ENCODE data around the gene CDK15. TPM values are rescaled to one million over a fixed set of nuclear protein-coding genes. Genes with fewer than 3 reads are reported as not detected.
"Not testable (repeated sequence)": the region's sequence is repeated elsewhere in the genome, so short reads cannot be mapped to it uniquely, and the experiment has no call there.

CDK15 gene
- total RNA-seq, 2 experiments from 2014 or later: not detected

DNA sequence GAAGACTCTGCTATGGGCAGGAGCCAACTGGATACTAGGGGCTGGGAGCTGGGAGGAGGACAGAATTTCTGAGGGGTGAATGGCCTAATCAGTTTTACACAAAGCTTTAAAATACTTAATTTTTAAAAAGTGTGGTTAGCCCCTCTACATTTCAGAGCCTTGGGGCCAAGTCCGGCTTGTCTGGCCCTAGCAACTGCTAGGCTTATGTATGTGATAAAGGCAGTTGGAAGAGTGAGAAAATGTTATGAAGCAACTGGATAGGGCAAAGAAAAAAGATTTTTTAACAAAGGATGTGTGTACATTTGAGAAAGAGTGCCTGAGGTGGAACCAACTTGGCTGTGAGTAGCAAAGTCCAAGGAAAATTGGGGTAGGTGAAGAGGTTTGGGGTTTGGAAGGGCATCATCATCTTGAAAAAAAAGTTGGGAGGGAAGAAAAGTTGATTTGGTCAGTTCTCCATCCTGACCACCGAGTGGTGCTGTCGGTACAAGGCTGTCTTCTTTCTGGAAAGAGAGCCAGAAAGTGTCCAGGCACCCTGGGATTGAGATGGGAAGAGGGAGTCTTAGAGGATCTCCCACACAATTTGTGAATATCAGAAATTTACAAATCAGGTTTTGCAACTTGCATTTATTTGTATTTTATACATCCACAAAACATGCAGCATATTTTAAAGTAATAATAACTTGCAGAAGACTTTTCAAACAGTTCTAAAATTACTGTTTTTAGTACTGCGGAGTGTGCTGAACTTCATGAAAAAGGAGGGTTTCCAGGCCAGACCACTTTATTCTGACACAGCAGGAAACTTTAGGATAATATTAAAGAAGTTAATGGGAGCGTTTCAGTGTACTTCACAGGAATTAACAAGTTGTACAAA, 10.5 kb upstream of the CDK15 start:
- Mint-ChIP-seq H3K9me3 (no peaks in the 10 kb centered on the region), H3K4me3 (no peak overlapping the region), H3K4me1 (no peaks in the 10 kb centered on the region), H3K27ac (no peak overlapping the region), H3K27me3 (peaks cover 12% of the 10 kb centered on the region), H3K36me3 (ENCODE audit: low read depth) (no peaks in the 10 kb centered on the region)
- ChIA-PET CTCF (no interaction called here), POLR2A (no interaction called here)
- DNase-seq: no peak

- POLR2A ChIA-PET: no interaction called here
- no peaks in the 10 kb centered on the region for H3K9me3 Mint-ChIP-seq
- no peak overlapping the region for H3K27ac Mint-ChIP-seq
- no peaks in the 10 kb centered on the region for H3K4me1 Mint-ChIP-seq
- CTCF ChIA-PET: no interaction called here
- DNase-seq: no peak
- H3K4me3 Mint-ChIP-seq: no peak overlapping the region
- peaks cover 15% of the 10 kb centered on the region for H3K27me3 Mint-ChIP-seq
- H3K36me3 Mint-ChIP-seq (ENCODE audit: low read depth): no peaks in the 10 kb centered on the region
Observed at GRCh38 chr2:201796478-201796865, 9.9 kb upstream of the CDK15 start.

DNA sequence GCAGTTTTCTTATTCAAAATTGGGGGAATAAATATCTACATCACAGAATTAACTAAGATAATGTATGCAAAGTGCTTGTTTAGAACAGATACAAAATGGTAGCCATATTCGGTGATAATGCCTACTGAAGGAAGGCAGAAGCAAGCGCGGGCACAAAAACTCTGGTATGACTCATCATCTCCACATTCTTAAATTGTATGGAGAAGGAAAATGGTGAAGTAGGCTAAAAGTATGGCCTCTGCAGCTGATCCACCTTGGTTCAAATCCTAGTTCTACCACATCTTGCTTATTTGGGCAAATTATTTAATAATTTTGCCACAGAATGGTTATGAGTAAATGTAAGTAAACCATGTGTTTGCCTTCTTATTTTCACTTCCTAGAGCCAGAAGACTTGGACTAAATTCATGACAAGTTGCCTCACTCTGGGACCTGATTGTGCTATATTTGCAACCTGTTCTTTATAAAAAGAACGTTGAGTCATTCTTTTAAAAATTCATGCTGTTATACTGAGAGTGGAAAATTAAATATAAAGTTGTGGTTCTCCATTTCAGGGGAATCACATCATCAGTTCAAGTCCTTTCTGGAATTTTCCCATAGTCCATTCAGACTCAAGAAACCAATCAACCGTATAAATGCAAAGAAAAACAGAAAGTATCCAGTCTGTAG, 9.0 kb upstream of the CDK15 start:
- Mint-ChIP-seq H3K4me3 (no peak overlapping the region), H3K36me3 (ENCODE audit: low read depth) (no peaks in the 10 kb centered on the region), H3K27me3 (peaks cover 20% of the 10 kb centered on the region), H3K9me3 (no peaks in the 10 kb centered on the region), H3K27ac (no peak overlapping the region), H3K4me1 (no peaks in the 10 kb centered on the region)
- DNase-seq: no peak
- ChIA-PET CTCF (no interaction called here), POLR2A (no interaction called here)

DNA sequence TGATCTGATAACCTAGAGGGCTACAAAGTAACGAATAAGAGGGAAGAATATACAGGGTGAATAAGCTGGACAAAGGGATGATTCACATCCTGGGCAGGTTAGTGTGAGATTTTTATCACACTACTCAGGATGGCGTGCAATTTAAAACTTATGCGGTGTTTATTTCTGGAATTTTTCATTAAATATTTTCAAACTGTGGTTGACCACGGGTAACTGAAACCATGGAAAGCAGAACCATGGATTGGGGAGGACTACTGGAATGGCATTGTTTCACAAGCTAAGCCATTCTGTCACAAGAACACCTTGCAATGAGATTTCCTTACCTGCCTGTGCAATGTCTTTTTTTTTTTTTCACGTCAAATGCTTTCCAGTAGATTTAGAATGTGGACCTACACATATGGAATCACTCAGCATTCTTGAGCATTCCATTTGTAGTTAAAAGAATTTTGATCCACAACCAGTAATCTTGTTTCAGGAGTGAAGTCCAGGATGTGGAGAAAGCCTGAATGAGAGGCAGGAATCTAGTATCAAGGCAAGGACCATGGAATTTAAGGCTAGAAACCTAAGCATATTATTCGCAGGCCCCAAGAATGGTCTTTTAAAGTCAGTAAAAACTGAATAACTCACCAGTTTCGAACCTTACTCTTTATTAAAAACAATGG, 8.0 kb upstream of the CDK15 start:
- no peak overlapping the region for H3K4me3 Mint-ChIP-seq
- H3K27me3 Mint-ChIP-seq: peaks cover 22% of the 10 kb centered on the region
- ChIA-PET CTCF (no interaction called here), POLR2A (no interaction called here)
- no peak for DNase-seq
- H3K36me3 Mint-ChIP-seq (ENCODE audit: low read depth): no peaks in the 10 kb centered on the region
- no peaks in the 10 kb centered on the region for H3K4me1 Mint-ChIP-seq
- no peak overlapping the region for H3K27ac Mint-ChIP-seq
- no peaks in the 10 kb centered on the region for H3K9me3 Mint-ChIP-seq

DNA sequence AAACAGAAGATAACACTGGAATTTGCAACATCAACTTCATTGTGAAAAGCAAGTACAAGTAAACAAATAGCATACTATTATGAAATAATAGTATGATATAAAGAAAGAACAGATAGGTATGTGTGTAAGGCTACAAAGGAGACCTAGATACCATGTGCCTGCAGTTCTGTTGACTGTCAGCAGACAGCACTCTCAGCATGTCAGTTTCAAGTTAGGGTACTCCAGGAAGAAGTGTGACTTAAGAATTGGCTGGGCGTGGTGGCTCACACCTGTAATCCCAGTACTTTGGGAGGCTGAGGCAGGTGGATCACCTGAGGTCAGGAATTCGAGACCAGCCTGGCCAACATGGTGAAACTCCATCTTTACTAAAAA, 7.4 kb upstream of the CDK15 start:
- H3K36me3 Mint-ChIP-seq (ENCODE audit: low read depth); CTCF ChIA-PET; POLR2A ChIA-PET; H3K4me3 Mint-ChIP-seq; H3K27ac Mint-ChIP-seq; DNase-seq; H3K4me1 Mint-ChIP-seq; H3K9me3 Mint-ChIP-seq: not testable (repeated sequence)
- H3K27me3 Mint-ChIP-seq: peaks cover 24% of the 10 kb centered on the region

DNA sequence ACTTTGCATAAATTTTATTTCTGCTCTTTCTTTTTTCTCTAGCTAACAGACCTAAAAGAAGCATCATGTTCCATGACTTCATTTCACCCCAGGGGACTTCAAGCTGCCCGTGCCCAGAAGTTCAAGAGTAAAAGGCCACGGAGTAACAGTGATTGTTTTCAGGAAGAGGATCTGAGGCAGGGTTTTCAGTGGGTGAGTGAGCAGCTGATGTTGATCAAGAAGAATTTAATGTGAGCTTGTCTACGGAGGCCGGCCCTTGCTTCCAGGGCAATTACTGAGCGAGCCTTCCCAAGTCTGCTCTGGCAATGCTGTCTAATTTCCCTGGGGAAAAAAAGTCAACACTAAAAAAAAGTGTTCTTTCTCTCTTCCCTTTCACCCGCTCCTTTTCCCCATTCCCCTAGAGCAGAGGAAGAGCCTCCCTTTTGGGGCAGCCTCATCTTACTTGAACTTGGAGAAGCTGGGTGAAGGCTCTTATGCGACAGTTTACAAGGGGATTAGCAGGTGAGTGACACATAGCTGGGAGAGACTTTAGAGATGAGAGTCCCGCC, 1.2 kb downstream of the CDK15 start:
- H3K27me3 Mint-ChIP-seq: peaks cover 40% of the 10 kb centered on the region
- no peaks in the 10 kb centered on the region for H3K4me1 Mint-ChIP-seq
- CTCF ChIA-PET: no interaction called here
- POLR2A ChIA-PET: no interaction called here
- no peak overlapping the region for H3K4me3 Mint-ChIP-seq
- no peaks in the 10 kb centered on the region for H3K9me3 Mint-ChIP-seq
- no peak overlapping the region for H3K27ac Mint-ChIP-seq
- no peaks in the 10 kb centered on the region for H3K36me3 Mint-ChIP-seq (ENCODE audit: low read depth)
- no peak for DNase-seq

DNA sequence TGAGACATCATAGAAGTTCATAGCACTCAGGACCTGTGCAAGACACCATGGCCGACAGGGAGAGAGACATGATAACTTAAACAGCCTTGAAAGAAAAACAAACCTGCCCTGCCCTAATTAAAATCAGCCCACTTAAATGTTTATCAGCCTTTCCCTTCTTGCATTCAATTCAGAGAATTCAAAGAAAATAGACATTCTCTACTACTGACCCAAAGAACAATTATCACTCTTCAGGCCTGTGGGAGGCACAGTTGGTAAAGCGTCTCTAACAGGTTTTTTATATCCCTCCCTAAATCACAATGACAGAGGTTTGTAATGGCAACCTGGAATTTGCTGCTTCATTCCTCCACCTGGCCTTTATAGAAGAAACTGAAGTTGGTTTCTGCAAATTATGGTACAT, 1.7 kb downstream of the CDK15 start:
- POLR2A ChIA-PET: interaction anchor here (0.8 kb wide), 1 partner anchor 27 kb away, joined by 3 read pairs; the partner anchor contains the start of gene ALS2

DNA sequence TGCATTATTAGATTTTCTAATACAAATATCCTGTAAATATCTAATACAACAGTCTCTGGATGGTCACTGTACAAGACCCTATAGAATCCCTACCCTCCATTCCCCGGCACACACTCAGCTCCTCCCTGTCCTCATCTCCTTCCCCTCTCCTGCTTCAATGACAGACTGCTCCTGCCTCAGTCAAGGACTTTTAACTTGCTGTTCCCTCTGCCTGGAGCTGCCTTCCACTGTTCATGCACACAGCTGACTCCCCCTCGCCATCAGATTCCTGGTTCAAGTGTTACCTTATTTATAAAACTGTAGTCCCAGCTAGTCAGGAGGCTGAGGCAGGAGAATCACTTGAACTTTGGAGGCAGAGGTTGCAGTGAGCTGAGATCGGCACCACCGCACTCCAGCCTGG, 3.3 kb downstream of the CDK15 start:
- H3K4me1 Mint-ChIP-seq: no peaks in the 10 kb centered on the region
- H3K4me3 Mint-ChIP-seq: no peak overlapping the region
- no peak overlapping the region for H3K27ac Mint-ChIP-seq
- DNase-seq: no peak
- ChIA-PET POLR2A (no interaction called here), CTCF (no interaction called here)
- peaks cover 41% of the 10 kb centered on the region for H3K27me3 Mint-ChIP-seq
- H3K9me3 Mint-ChIP-seq: no peaks in the 10 kb centered on the region
- no peaks in the 10 kb centered on the region for H3K36me3 Mint-ChIP-seq (ENCODE audit: low read depth)

More for the DNA sequence above, 1.7 kb downstream of the CDK15 start:
- CTCF ChIA-PET: no interaction called here
- Mint-ChIP-seq H3K4me1 (no peaks in the 10 kb centered on the region), H3K36me3 (ENCODE audit: low read depth) (no peaks in the 10 kb centered on the region), H3K27me3 (peaks cover 41% of the 10 kb centered on the region), H3K4me3 (no peak overlapping the region), H3K27ac (no peak overlapping the region), H3K9me3 (no peaks in the 10 kb centered on the region)
- no peak for DNase-seq

GRCh38 chr2:201810604-201811003, 4.3 kb downstream of the CDK15 start:
- POLR2A ChIA-PET: not testable (repeated sequence)

DNA sequence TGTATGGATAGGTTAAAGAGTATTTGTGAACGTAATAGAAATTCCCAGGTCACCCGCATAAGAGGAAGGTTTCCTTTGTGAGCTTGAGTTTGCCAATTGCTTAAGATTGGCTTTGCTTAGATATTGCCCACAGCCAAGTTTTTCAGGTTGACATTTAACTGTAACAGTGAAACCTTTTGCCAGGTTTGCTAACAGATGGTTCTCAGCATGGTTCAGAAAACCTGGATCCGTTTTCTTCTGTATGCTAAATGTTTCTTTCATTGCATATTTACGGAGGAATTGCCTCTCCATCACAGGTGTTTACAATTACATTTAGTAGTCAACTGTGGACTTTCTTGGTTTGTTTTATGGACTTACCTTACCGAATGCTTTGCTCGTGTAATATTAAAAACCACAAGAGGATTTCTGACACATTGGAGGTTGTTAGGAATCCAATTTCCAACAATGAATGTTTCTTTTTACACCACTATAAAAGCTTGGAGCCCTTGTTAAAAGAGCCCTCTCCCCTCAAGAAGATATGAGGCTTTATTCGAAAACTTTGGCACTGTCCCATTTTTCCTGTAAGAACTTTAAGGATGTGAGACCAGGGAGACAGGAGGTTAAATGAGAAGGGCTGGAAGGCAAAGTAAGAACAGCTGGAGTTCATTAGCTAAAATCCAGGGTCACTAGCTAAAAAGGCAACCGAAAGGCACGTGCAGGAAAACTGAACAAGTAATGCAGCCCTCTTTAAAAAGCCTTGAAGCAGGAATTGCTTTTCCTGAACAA, 7.8 kb downstream of the CDK15 start:
- no peaks in the 10 kb centered on the region for H3K4me1 Mint-ChIP-seq
- DNase-seq: no peak
- no peaks in the 10 kb centered on the region for H3K9me3 Mint-ChIP-seq
- H3K27me3 Mint-ChIP-seq: peaks cover 20% of the 10 kb centered on the region
- H3K27ac Mint-ChIP-seq: no peak overlapping the region
- no peaks in the 10 kb centered on the region for H3K36me3 Mint-ChIP-seq (ENCODE audit: low read depth)
- ChIA-PET CTCF (no interaction called here), POLR2A (no interaction called here)
- no peak overlapping the region for H3K4me3 Mint-ChIP-seq

More at GRCh38 chr2:201810604-201811003, 4.3 kb downstream of the CDK15 start:
- DNase-seq; H3K9me3 Mint-ChIP-seq; CTCF ChIA-PET; H3K4me1 Mint-ChIP-seq; H3K27ac Mint-ChIP-seq; H3K36me3 Mint-ChIP-seq (ENCODE audit: low read depth); H3K4me3 Mint-ChIP-seq: not testable (repeated sequence)
- peaks cover 44% of the 10 kb centered on the region for H3K27me3 Mint-ChIP-seq

DNA sequence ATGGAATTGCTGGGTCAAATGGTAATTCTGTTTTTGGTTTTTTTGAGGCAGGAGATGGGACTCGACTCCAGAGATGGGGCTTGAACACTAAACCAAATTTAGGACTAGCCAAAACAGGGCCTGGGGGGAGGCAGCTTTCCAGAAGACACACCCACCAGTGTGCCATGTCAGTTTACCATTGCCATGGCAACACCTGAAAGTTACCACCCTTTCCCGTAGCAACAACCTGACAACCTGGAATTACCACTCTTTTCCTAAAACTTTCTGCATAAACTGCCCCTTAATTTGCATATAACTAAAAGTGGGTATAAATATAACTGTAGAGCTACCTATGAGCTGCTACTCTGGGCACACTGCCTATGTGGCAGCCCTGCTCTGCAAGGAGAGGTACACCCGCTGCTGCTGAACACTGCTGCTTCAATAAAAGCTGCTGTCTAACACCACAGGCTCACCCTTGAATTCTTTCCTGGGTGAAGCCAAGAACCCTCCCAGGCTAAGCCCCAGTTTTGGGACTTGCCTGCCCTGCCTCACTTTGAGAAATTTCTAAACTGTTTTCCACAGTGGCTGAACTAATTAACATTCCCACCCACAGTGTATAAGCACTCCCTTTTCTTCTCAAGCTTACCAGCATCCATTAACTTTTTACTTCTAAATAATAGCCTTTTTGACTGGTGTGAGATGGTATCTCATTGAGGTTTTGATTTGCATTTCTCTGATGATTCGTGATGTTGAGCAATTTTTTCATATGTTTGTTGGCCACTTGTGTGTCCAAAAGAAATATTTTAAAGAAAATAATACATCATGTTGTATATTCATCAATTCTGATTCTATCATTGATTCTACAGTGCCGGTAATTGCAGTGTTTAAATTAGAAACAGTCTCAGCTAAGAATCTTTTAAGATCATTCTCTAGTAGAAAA, 10.6 kb downstream of the CDK15 start:
- POLR2A ChIA-PET: no interaction called here
- no peak for DNase-seq
- Mint-ChIP-seq H3K9me3 (no peaks in the 10 kb centered on the region), H3K4me3 (no peak overlapping the region), H3K27ac (no peak overlapping the region), H3K27me3 (peaks cover 22% of the 10 kb centered on the region), H3K4me1 (no peaks in the 10 kb centered on the region), H3K36me3 (ENCODE audit: low read depth) (no peaks in the 10 kb centered on the region)
- CTCF ChIA-PET: no interaction called here

DNA sequence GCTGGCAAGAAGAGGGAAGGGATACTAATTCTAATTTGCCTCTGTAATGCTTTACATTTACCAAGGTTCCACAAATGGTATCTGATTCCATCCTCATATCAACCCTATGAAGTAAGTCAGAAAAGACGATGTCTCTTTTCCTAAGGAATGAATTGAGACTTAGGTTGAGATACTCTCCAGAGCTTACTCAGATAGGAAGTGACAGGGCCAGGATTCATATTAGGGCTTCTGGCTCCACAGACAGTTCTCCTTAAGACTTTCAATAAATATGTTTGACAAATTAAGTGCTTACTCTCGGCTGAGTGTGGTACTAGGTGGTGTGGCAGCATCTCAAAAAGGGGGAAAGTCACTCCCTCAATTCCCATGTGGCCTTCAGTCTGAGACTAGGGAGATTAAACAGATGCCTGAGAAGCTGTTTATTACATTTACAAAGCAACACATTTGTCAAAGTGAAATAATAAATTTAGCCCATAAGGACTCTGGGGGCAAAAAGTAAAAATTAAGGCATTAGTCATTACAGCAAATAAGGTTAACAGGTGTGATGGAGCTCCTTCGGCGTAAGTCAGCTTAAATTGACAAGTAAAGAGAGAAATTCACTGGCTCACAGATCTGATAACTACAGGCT, 14.2 kb downstream of the CDK15 start:
- DNase-seq: no peak
- POLR2A ChIA-PET: no interaction called here
- CTCF ChIA-PET: no interaction called here
- Mint-ChIP-seq H3K27me3 (peaks cover 16% of the 10 kb centered on the region), H3K9me3 (no peaks in the 10 kb centered on the region), H3K4me3 (no peak overlapping the region), H3K36me3 (ENCODE audit: low read depth) (no peaks in the 10 kb centered on the region), H3K27ac (no peak overlapping the region), H3K4me1 (no peaks in the 10 kb centered on the region)
